ENCODE results near the gene PCBP4.

Gene PCBP4

DNA sequence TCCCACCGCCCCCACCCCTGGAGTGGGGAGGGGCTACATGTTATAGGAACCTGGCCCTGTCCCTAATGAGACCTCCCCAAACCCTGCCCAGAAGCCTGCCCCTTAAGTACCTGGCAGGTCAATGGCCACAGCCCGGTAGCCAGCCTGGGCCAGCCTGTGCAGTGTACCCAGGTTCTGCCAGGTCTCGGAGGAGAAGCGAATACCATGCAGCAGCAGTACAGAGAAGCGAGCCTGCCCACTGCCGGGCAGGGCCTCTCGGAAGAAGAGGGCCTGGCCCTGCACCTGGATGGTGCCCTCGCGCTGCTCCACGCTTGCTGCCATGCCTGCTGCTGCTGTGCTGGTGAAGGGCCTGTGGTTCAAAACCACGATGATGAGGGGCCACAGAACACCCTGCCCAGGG is 4.1 kb upstream of the PCBP4 start:
- DNase-seq (ENCODE audit: low spot score) = no peak

GRCh38 chr3:51970606-51971300 is 3.5 kb upstream of the PCBP4 start:
- no peak for DNase-seq (ENCODE audit: low spot score)

- no peak for DNase-seq (ENCODE audit: low spot score)
Measured at GRCh38 chr3:51969841-51970240, 2.6 kb upstream of the PCBP4 start.

GRCh38 chr3:51968883-51969678 is 1.8 kb upstream of the PCBP4 start:
- no peak for DNase-seq (ENCODE audit: low spot score)

DNA sequence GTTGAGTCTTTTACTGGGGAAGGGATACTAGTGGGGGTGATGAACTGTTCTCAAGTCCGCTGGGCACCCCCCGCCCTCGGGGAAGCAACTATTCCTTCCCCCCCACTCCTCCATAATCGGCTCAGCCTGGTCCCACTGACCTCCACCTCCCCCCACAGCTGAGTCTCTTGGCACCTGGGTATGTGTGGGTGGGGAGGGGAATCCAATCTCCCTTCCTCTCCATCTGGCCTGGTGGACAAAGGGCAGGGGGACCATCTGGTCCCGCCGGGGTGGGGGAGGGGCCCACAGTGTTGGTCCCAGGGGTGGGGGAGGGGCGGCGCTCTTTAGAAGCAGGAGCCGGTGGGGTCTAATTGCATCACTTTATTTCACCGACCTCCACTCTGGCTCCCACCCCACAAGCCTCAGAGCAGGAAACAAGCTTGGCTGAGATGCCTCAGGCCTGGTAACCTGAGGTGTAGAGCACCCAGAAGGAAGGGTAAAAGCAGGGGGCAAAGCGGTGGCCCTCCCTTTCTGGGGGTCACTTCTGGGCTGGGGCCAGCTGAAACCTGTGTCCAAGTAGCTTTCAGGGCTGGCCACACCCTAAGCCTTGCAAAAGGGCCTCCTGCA is 1.0 kb upstream of the PCBP4 start:
- no peak for DNase-seq (ENCODE audit: low spot score)

DNA sequence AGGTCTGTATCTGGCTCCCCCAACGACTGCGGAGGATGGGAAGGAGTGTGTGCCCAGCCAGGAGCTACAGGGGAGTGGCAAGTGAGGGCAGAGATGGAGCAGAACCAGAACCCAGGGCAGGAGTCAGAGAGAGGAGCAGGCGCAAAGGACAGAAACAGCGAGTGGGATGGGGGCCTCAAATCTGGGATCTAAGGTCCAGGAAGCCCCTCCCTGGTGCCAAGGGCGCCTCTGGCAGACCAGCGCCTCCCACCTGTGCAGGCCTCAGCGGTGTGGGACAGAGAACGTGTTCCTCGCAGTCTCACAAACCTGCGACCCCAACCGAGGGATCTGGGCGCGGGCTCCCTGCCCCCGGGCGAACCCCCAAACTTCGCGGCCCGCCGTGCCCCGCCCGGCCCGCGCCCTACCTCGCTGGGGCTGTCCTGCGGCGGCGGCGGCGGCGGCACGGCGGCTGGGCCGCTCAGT is 301 bp downstream of the PCBP4 start:
- no peak for DNase-seq (ENCODE audit: low spot score)

DNA sequence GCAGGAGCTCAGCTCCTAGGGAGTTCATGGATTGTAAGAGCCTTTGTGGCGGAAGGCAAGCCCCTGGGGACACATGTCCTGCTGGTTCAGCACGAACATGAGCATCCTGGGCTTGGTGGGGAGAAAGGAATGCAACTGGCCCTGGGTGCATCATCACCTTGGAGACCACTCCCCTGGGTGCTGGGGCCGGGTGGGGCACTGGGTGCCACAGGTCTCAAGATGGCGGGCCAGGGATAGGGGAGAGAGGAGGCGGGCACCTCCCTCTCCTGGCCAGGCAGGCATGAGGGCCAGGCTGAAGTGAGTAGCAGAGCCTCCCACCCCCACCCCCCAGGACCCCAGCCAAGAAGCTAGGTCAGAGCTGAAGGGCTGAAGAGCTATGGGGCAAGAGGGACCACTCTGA is 768 bp downstream of the PCBP4 start:
- no peak for DNase-seq (ENCODE audit: low spot score)

DNA sequence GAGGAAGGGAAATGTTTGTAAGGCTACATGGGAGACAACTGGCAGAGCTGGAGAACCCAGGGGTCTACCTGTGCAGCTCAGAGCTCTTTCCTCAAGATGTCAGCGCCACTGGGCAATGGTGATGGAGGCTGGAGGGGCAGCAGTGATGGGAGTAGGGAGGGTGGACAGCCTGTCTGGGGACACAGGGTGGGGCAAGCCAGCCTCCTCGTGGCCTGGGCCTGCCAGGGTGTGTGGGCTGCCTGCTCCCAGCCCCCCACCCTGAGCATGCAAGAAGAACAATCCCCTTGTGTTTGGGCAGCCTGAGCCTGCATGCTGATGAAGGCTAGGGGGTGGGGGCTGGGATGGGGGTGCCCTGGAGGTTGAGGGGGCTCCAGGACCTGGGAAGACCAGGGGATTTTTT is 1.2 kb downstream of the PCBP4 start:
- no peak for DNase-seq (ENCODE audit: low spot score)

DNA sequence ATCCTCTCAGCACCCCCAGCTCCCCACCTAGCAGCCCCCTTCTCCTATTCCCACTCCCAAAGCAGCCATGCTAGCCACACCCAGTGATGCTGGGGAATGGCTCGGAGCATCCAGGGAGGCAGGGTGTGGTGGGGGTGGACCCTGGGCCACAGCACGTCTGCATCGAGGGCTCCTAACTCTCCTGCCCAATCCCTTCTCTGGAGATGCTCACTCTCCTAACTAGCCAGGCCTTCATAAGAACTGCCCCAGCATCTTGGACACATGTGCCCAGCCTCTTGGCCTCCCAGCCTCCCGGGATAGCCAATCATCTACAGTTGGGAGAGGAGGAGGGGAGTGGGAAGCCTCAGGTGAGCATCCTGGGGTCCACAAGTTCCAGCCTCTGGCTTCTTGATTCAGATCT is 2.7 kb downstream of the PCBP4 start:
- DNase-seq (ENCODE audit: low spot score) = no peak

DNA sequence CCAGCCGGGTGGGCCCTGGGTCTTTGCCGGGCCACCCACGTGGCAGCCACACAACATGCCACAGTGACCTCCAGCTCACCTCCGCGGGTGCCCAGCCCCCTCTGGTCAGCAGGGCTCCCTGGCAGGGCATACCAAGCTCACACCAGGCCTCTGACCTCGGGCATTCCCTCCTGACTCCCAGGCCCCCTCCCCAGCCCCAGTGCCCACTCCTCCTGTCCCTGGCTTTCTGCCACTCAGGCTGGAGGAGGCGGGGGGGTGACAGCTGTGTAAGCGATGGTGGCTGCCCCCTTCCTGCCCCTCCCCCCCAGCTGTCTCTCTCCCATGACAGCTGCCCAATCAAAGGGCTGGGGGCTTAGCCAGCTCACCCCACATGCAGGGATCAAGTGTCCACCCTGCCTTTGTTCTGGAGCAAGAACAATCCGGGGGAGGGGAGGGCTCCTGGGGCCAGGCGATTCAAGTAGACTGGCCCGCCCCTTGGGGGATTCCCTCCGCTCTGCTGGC is 3.3 kb downstream of the PCBP4 start:
- DNase-seq (ENCODE audit: low spot score) = no peak

DNA sequence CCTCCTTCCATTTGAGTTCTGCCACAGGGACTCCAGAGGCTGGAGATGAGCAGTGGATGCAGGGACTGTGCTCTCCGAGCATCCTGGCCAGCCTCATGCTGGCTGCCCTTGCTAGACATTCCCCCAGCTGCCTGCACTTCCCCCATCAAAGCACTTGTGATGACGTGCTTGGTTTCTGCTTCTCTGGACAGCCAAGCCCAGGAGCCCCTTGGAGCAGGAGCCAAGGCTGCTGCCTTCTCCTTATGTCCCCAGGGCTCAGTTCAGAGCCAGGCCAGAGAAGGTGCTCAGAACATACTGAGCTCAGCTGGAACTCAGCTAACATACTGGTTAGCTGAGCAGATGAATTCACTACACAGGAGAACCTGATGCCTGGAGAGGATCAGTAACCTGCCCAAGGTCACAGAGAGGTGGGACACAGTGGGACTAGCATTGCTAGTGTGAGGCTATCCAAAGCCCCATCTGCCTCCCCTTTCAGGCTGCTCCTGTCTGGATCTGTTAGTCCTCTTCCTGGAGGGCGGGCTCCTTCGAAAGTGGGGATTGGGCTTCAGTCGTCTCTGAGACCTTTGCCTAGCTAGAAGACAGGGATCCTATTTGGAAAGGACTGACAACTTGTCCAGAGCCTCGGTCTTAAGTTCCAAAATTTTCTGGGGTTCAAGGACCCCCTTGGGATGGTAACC is 4.3 kb downstream of the PCBP4 start:
- DNase-seq (ENCODE audit: low spot score) = no peak

DNA sequence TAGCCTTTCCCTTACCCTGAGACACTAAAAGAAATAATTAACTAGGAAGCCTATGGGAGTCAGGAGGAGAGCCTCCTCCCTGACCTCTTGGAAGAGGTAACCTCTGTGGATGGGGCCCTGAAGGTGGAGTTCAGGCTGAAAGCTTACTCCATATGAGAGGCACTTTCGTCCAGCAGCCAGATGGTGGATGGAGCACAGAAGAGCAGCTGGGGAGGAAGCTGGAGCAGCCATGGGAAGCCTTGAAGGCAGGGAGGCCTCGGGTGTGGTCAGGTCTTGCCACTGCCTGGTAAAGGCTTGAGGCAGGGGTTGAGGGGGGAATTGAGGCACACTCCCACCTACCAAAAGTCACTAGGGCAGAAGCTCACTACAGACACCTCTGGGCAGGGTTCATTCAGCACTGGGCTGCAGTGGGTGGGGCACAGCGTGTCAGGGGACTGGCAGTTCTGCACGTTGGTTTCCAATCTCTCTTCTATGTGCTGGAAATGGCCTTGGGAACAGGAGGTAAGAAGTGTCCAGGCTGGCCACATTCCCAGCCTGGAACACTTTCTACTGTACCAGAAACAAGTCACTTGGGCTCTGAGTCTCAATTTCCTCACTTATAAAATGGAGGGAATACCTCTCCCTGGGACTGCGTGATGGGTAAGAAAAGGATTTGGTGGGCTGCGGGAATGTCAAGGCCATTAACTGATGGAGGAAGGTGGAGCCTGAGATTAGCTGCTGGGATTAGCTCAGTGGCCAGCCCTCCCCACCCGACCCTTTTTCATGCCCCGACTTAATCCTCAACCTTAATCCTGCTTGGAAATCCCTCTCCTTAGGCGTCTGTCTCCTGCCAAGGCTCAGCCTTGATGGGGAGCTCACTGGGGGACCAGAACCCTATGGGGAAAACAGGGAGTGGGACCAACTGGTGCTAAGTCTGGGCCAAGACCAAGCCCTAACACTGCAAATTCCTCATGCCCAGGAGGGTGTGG is 5.4 kb downstream of the PCBP4 start:
- DNase-seq (ENCODE audit: low spot score) = no peak

DNA sequence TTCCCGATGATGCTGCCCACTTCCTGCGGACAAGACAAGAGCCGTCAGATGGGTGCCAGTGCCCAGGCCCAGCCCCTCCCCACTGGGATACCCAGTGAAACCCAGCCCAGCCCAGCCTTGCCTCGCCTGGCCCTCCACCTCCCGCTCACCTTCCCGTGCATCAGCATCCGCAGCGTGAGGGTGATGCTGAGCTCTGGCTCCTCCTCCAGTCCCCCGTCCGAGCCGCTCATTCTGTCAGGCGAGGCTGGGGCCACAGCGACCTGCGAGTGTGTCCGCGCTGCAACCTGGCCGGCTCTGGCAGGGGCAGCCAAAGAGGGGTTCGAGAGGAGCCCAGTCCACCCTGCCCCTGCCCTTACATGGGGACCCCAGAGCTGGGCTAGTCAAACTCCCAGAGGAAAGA is 6.2 kb downstream of the PCBP4 start:
- DNase-seq (ENCODE audit: low spot score) = no peak

GRCh38 chr3:51960386-51960785 is 6.9 kb downstream of the PCBP4 start:
- DNase-seq (ENCODE audit: low spot score) = no peak

GRCh38 chr3:51959651-51960050 is 7.6 kb downstream of the PCBP4 start:
- no peak for DNase-seq (ENCODE audit: low spot score)

- no peak for DNase-seq (ENCODE audit: low spot score)
Measured at GRCh38 chr3:51958603-51959521, 8.4 kb downstream of the PCBP4 start.

GRCh38 chr3:51957520-51958205 is 9.6 kb downstream of the PCBP4 start:
- DNase-seq (ENCODE audit: low spot score) = no peak

- no peak for DNase-seq (ENCODE audit: low spot score)
Measured at GRCh38 chr3:51955893-51956770, 11.1 kb downstream of the PCBP4 start.
